IMR-90 (cell line): ENCODE results near the gene HPN. TPM values are rescaled to one million over a fixed set of nuclear protein-coding genes. Genes with fewer than 3 reads are reported as not detected.

Experiments
- ATAC-seq: fragments of 200-7000 bp; cut with Tn5 transposase; 2 replicates; pipeline ENCODE4 v1.9.1; 2020; ENCODE audit warnings: low read depth, mild to moderate bottlenecking, moderate library complexity
- BruUV-seq: library from RNA; stranded (reverse); fragments of 400-500 nt; replicated peaks from 2 replicates; lab custom pipeline; 2021; lab: Mats Ljungman, UMichigan
- CTCF ChIA-PET: fragments of 300-600 bp; formaldehyde crosslinking; extraction: SDS; loops from one replicate; lab custom pipeline; 2021; ENCODE audit warnings: antibody characterized with exemption; lab: Yijun Ruan, JAX
- POLR2A ChIA-PET: fragments of 300-600 bp; sonication (Branson Sonifier 250); formaldehyde crosslinking; loops from one replicate; lab custom pipeline; 2022; ENCODE audit warnings: antibody characterized with exemption; ENCODE audit not compliant: unreplicated experiment; lab: Charles Lee
- DNase-seq: peaks from one replicate; pipeline ENCODE4 v3.0.0; 2013
- H2AFZ ChIP-seq: replicated peaks from 2 replicates; pipeline ENCODE3; 2013; ENCODE audit warnings: low read length, mild to moderate bottlenecking; ENCODE audit not compliant: poor library complexity
- H2AK5ac ChIP-seq: 2 replicates; pipeline ENCODE4 v1.6.1; 2013; ENCODE audit warnings: low read depth, low read length, inconsistent platforms
- H2AK9ac ChIP-seq: replicated peaks from 2 replicates; pipeline ENCODE3; 2013; ENCODE audit warnings: mild to moderate bottlenecking, low read depth, low read length, moderate library complexity; ENCODE audit not compliant: poor library complexity
- H2BK120ac ChIP-seq: 2 replicates; pipeline ENCODE4 v1.6.1; 2013; ENCODE audit warnings: low read depth, low read length, inconsistent platforms
- H2BK15ac ChIP-seq: 3 replicates; pipeline ENCODE4 v1.6.1; 2013; ENCODE audit warnings: low read depth, low read length, inconsistent platforms
- H2BK20ac ChIP-seq: 2 replicates; pipeline ENCODE4 v1.6.1; 2013; ENCODE audit warnings: low read depth, mild to moderate bottlenecking, inconsistent platforms, low read length, moderate library complexity
- H2BK5ac ChIP-seq: 2 replicates; pipeline ENCODE4 v1.6.1; 2013; ENCODE audit warnings: mild to moderate bottlenecking, low read depth, low read length, inconsistent platforms; ENCODE audit not compliant: poor library complexity, severe bottlenecking
- H3K14ac ChIP-seq: replicated peaks from 2 replicates; pipeline ENCODE4 v1.6.1; 2013; ENCODE audit warnings: low read depth, low read length, inconsistent platforms
- H3K18ac ChIP-seq: 2 replicates; pipeline ENCODE4 v1.6.1; 2013; ENCODE audit warnings: low read depth, low read length, control low read depth
- H3K23ac ChIP-seq: 2 replicates; pipeline ENCODE4 v1.6.1; 2013; ENCODE audit warnings: low read depth, low read length, inconsistent platforms
- H3K27ac ChIP-seq: 2 replicates; pipeline ENCODE4 v1.5.1; 2013; ENCODE audit warnings: mild to moderate bottlenecking, control low read depth, low read length; ENCODE audit not compliant: insufficient read depth
- H3K27me3 ChIP-seq: 2 replicates; pipeline ENCODE4 v1.6.1; 2013; ENCODE audit warnings: low read length; ENCODE audit not compliant: control insufficient read depth, insufficient read depth
- H3K36me3 ChIP-seq: 2 replicates; pipeline ENCODE4 v1.6.1; 2013; ENCODE audit warnings: low read length, mixed read lengths; ENCODE audit not compliant: control insufficient read depth, insufficient read depth
- H3K4ac ChIP-seq: 2 replicates; pipeline ENCODE4 v1.6.1; 2013; ENCODE audit warnings: low read depth, low read length, inconsistent platforms
- H3K4me1 ChIP-seq: 2 replicates; pipeline ENCODE4 v1.6.1; 2013; ENCODE audit warnings: low read length, mixed read lengths; ENCODE audit not compliant: control insufficient read depth, insufficient read depth
- H3K4me2 ChIP-seq: 2 replicates; pipeline ENCODE4 v1.6.1; 2013; ENCODE audit warnings: low read depth, mild to moderate bottlenecking, control low read depth, low read length, moderate library complexity
- H3K4me3 ChIP-seq: 2 replicates; pipeline ENCODE4 v1.5.1; 2013; ENCODE audit warnings: low read depth, mild to moderate bottlenecking, control low read depth, low read length, moderate library complexity; ENCODE audit not compliant: insufficient read depth
- H3K56ac ChIP-seq: 2 replicates; pipeline ENCODE4 v1.6.1; 2013; ENCODE audit warnings: low read length, inconsistent platforms; ENCODE audit not compliant: insufficient read depth; ENCODE audit errors: extremely low read depth
- H3K79me1 ChIP-seq, 2 experiments: 2 replicates each; pipeline ENCODE4 v1.6.1; 2013; ENCODE audit warnings: low read length in 2 of 2, inconsistent platforms in 1 of 2, low read depth in 1 of 2
- H3K9ac ChIP-seq: 2 replicates; pipeline ENCODE4 v1.6.1; 2013; ENCODE audit warnings: low read depth, low read length, control low read depth
- H3K9me1 ChIP-seq: 2 replicates; pipeline ENCODE4 v1.6.1; 2013; ENCODE audit warnings: low read length, inconsistent platforms; ENCODE audit not compliant: insufficient read depth
- H3K9me3 ChIP-seq: 2 replicates; pipeline ENCODE4 v1.6.1; 2013; ENCODE audit warnings: low read length; ENCODE audit not compliant: control insufficient read depth, insufficient read depth
- H4K20me1 ChIP-seq: 2 replicates; pipeline ENCODE4 v1.6.1; 2013; ENCODE audit warnings: low read length, inconsistent platforms; ENCODE audit not compliant: insufficient read depth
- H4K5ac ChIP-seq: 2 replicates; pipeline ENCODE4 v1.6.1; 2013; ENCODE audit warnings: mild to moderate bottlenecking, low read depth, low read length, control low read depth
- H4K8ac ChIP-seq, 2 experiments: 2 replicates each; pipeline ENCODE4 v1.6.1; 2013; ENCODE audit warnings: low read depth in 2 of 2, low read length in 2 of 2, control low read depth in 1 of 2, inconsistent platforms in 1 of 2
- H4K91ac ChIP-seq: 2 replicates; pipeline ENCODE4 v1.6.1; 2013; ENCODE audit warnings: low read depth, low read length, inconsistent platforms; ENCODE audit not compliant: insufficient read depth
- BHLHE40 ChIP-seq: fragments of 150-350 bp; IDR thresholded peaks from 2 replicates; pipeline ENCODE4 v1.6.1; 2016; ENCODE audit warnings: mild to moderate bottlenecking, low read depth, low read length
- CEBPB ChIP-seq: IDR thresholded peaks from 2 replicates; pipeline ENCODE4 v1.6.1; 2012; ENCODE audit warnings: low read depth, low read length, improper control_type of control experiment
- CHD1 ChIP-seq: IDR thresholded peaks from 2 replicates; pipeline ENCODE4 v1.6.1; 2012; ENCODE audit warnings: low read depth, low read length, improper control_type of control experiment
- CTCF ChIP-seq: conservative IDR thresholded peaks from 2 replicates; pipeline ENCODE4 v1.5.1; 2012; ENCODE audit warnings: mild to moderate bottlenecking, low read depth, low read length, improper control_type of control experiment
- FOS ChIP-seq: fragments of 150-350 bp; IDR thresholded peaks from 2 replicates; pipeline ENCODE4 v1.6.1; 2016; ENCODE audit warnings: low read depth, low read length
- MAFK ChIP-seq: IDR thresholded peaks from 2 replicates; pipeline ENCODE4 v1.6.1; 2012; ENCODE audit warnings: low read depth, low read length, improper control_type of control experiment
- MAZ ChIP-seq: IDR thresholded peaks from 2 replicates; pipeline ENCODE4 v1.6.1; 2012; ENCODE audit warnings: low read depth, mild to moderate bottlenecking, low read length, improper control_type of control experiment, moderate library complexity, borderline replicate concordance
- MXI1 ChIP-seq: IDR thresholded peaks from 2 replicates; pipeline ENCODE4 v1.6.1; 2012; ENCODE audit warnings: low read depth, mild to moderate bottlenecking, low read length, moderate library complexity, borderline replicate concordance
- NFE2L2 ChIP-seq: fragments of 150-350 bp; IDR thresholded peaks from 2 replicates; pipeline ENCODE4 v1.6.1; 2016; ENCODE audit warnings: low read depth, mild to moderate bottlenecking, low read length
- POLR2A ChIP-seq: IDR thresholded peaks from 2 replicates; pipeline ENCODE4 v1.6.1; 2012; ENCODE audit warnings: mild to moderate bottlenecking, low read depth, low read length
- RAD21 ChIP-seq: IDR thresholded peaks from 2 replicates; pipeline ENCODE4 v1.6.1; 2012; ENCODE audit warnings: low read length, improper control_type of control experiment
- RCOR1 ChIP-seq: IDR thresholded peaks from 2 replicates; pipeline ENCODE4 v1.6.1; 2012; ENCODE audit warnings: mild to moderate bottlenecking, low read length, improper control_type of control experiment; ENCODE audit not compliant: insufficient replicate concordance
- RFX5 ChIP-seq: IDR thresholded peaks from 2 replicates; pipeline ENCODE4 v1.8.0; 2012; ENCODE audit warnings: low read depth, mild to moderate bottlenecking, low read length, moderate library complexity
- SMC3 ChIP-seq: fragments of 150-350 bp; IDR thresholded peaks from 2 replicates; pipeline ENCODE4 v1.6.1; 2016; ENCODE audit warnings: low read depth, mild to moderate bottlenecking, antibody characterized with exemption, low read length, moderate library complexity
- USF2 ChIP-seq: fragments of 150-350 bp; IDR thresholded peaks from 2 replicates; pipeline ENCODE4 v1.6.1; 2017; ENCODE audit warnings: mild to moderate bottlenecking, antibody characterized with exemption, low read length, low read depth
- WGBS, 2 experiments: methylation state at CpG; one replicate each; pipeline versions ENCODE4 v1.1.5 to v1.1.7; 2013; ENCODE audit warnings: missing lambda C conversion rate in 2 of 2; ENCODE audit not compliant: insufficient read length in 1 of 2; ENCODE audit errors: extremely low coverage in 2 of 2; 5-methylcytosine and 5-hydroxymethylcytosine counted together
- dilution Hi-C: fragments of 300-500 bp; cut with HindIII; formaldehyde crosslinking; loops from one replicate; pipeline ENCODE4 v1.14.3; 2018; ENCODE audit warnings: low sequenced_read_pairs; ENCODE audit not compliant: unreplicated experiment
- in situ Hi-C: fragments of 300-500 bp; cut with MboI; formaldehyde crosslinking; loops from 3 replicates; pipeline ENCODE4 v1.14.3; 2019; ENCODE audit warnings: low sequenced_read_pairs, inconsistent platforms, mixed read lengths
- intact Hi-C: fragments of 100-400 bp; cut with micrococcal nuclease; formaldehyde crosslinking; loops from 2 replicates; pipeline ENCODE4 v1.10.0; 2022
- polyA plus RNA-seq, 3 experiments: library from polyadenylated mRNA; depleted of rRNA; stranded (reverse); fragments of >200 nt; gene quantifications; 2 replicates each; pipeline ENCODE4 v1.2.3, GENCODE V29; 2012; ENCODE audit warnings: low replicate concordance in 1 of 3
- total RNA-seq: library from RNA; depleted of rRNA; stranded (reverse); fragments of >200 nt; gene quantifications from 2 replicates; pipeline ENCODE4 v1.2.3, GENCODE V29; 2012
- TF ChIP-seq, protein P1 (sequence below): fragments of 150-350 bp; IDR thresholded peaks from 2 replicates; pipeline ENCODE4 v1.6.1; 2016; ENCODE audit warnings: low read depth, mild to moderate bottlenecking, low read length, moderate library complexity, borderline replicate concordance

The HPN gene
- total and polyA plus RNA-seq, 2 of the 4 experiments (the other 2 are of a cell fraction): not detected

GRCh38 chr19:35042056-35042730 lies 672 bp downstream of the HPN start:
- CTCF ChIA-PET: no interaction called here
- TF ChIP-seq CTCF (no peak), RCOR1 (no peak), BHLHE40 (no peak), FOS (no peak), RFX5 (no peak), USF2 (no peak), MAZ (no peak), CEBPB (no peak), SMC3 (no peak), CHD1 (no peak), MXI1 (no peak), MAFK (no peak), RAD21 (no peak), NFE2L2 (no peak), POLR2A (no peak)
- TF ChIP-seq, protein P1, sequence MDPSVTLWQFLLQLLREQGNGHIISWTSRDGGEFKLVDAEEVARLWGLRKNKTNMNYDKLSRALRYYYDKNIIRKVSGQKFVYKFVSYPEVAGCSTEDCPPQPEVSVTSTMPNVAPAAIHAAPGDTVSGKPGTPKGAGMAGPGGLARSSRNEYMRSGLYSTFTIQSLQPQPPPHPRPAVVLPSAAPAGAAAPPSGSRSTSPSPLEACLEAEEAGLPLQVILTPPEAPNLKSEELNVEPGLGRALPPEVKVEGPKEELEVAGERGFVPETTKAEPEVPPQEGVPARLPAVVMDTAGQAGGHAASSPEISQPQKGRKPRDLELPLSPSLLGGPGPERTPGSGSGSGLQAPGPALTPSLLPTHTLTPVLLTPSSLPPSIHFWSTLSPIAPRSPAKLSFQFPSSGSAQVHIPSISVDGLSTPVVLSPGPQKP: no peak
- Histone ChIP-seq H4K20me1 (no peaks in the 10 kb centered on the region), H2BK20ac (no peak overlapping the region), H3K23ac (no peak overlapping the region), H4K8ac (no peak overlapping the region), H2BK5ac (no peak overlapping the region), H3K9ac (no peak overlapping the region), H3K36me3 (no peaks in the 10 kb centered on the region), H3K4me3 (no peak overlapping the region), H2BK120ac (no peak overlapping the region), H3K27me3 (peaks cover 9% of the 10 kb centered on the region; the same call in 1 of the 2 replicates), H2AK5ac (no peak overlapping the region), H3K9me3 (no peaks in the 10 kb centered on the region), H3K4me2 (no peak overlapping the region), H4K91ac (no peak overlapping the region), H3K9me1 (no peaks in the 10 kb centered on the region), H3K56ac (no peak overlapping the region), H3K4me1 (peaks cover 5% of the 10 kb centered on the region; the same call in 1 of the 2 replicates), H3K79me1 (no peaks in the 10 kb centered on the region), H3K27ac (no peak overlapping the region), H3K14ac (no peak overlapping the region), H2BK15ac (no peak overlapping the region), H3K4ac (no peak overlapping the region), H4K5ac (no peak overlapping the region), H2AK9ac (no peak overlapping the region), H3K18ac (no peak overlapping the region), H2AFZ (no peak overlapping the region)
- dilution Hi-C loops (no loop called here), intact Hi-C loops (no loop called here), in situ Hi-C loops (no loop called here)
- BruUV-seq: no TSS peak
- no peak for DNase-seq
- 56% methylated on average over 8 of the region's 14 CpGs; no CpG with 5 or more reads in 1 of the 2 experiments for WGBS, 2 experiments
- ATAC-seq: no peak
- POLR2A ChIA-PET: no interaction called here
